Posterior vena cava (tissue), 2 donors: Measurements from ENCODE around the gene SF3B6. TPM values are rescaled to one million over a fixed set of nuclear protein-coding genes. Genes with fewer than 3 reads are reported as not detected.
"Not testable (repeated sequence)": the region's sequence is repeated elsewhere in the genome, so short reads cannot be mapped to it uniquely, and the experiment has no call there.

Experiments
- DNase-seq: peaks from one replicate; pipeline ENCODE4 v3.0.0-alpha.2; 2020; ENCODE audit warnings: low spot score
- intact Hi-C, 2 donors: fragments of 100-400 bp; cut with DNase I; formaldehyde crosslinking; loops; one replicate each; pipeline versions ENCODE4 v1.14.1 to v1.14.2; 2022 to 2023
- total RNA-seq, 2 donors: library from RNA; stranded (reverse); fragmentation: NEBNext Ultra II Directional; extraction: Animal tissue kit (Norgen Biotek cat#: 25700); gene quantifications; one replicate each; pipeline ENCODE4 v1.2.1, GENCODE V29; 2021
- donor health status: DM: yes; HTN: yes; CAD: no.
- donor health status: DM: yes; HTN: yes; CAD: no.

SF3B6 gene
- total RNA-seq, 2 donors from 2014 or later, result 59.3 to 66.7 TPM

GRCh38 chr2:24101992-24102391, 25.9 kb upstream of the SF3B6 start:
- DNase-seq, result no peak
- intact Hi-C loops, result no loop called here

DNA sequence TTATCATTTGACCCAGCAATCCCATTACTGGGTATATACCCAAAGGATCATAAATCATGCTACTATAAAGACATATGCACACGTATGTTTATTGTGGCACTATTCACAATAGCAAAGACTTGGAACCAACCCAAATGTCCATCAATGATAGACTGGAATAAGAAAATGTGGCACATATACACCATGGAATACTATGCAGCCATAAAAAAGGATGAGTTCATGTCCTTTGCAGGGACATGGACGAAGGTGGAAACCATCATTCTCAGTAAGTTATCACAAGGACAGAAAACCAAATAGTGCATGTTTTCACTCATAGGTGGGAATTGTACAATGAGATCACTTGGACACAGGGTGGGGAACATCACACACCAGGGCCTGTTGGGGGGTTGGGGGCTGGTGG, 24.6 kb upstream of the SF3B6 start:
- intact Hi-C loops, DNase-seq: not testable (repeated sequence)

GRCh38 chr2:24095171-24095677, 19.1 kb upstream of the SF3B6 start:
- DNase-seq, intact Hi-C loops: not testable (repeated sequence)

DNA sequence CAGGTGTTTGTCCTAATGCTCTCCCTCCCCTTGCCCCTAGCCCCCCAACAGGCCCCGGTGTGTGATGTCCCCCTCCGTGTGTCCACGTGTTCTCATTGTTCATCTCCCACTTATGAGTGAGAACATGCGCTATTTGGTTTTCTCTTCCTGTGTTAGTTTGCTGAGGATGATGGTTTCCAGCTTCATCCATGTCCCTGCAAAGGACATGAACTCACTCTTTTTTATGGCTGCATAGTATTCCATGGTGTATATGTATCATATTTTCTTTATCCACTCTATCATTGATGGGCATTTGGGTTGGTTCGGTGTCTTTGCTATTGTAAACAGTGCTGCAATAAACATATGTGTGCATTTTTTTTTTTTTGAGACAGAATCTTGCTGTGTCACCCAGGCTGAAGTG, 17.1 kb upstream of the SF3B6 start:
- DNase-seq, intact Hi-C loops: not testable (repeated sequence)

DNA sequence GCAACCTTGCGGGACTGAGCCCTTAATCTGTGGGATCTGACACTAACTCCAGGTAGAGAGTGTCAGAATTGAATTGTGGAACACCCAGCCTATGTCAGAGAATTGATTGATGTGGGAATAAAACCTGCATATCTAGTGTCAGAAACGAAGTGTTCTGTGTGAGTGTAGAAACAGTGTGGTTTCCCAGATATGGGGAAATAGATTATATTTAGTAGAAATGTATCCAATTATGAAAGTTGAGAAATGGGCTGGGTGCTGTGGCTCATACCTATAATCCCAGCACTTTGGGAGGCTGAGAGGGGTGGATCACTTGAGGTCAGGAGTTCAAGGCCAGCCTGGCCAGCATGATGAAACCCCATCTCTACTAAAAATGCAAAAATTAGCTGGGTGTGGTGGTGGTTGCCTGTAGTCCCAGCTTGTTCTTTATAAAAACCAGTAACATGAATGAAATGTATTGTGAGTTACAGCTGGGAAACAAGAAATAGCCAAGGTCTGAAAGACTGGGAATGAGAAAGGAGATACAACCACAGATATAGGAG, 12.8 kb upstream of the SF3B6 start:
- intact Hi-C loops, result loop anchor here in 1 of 2 donors (10.0 kb wide), 1 partner anchor 164 kb away; the partner anchor contains the start of gene ATAD2B
- no peak for DNase-seq

DNA sequence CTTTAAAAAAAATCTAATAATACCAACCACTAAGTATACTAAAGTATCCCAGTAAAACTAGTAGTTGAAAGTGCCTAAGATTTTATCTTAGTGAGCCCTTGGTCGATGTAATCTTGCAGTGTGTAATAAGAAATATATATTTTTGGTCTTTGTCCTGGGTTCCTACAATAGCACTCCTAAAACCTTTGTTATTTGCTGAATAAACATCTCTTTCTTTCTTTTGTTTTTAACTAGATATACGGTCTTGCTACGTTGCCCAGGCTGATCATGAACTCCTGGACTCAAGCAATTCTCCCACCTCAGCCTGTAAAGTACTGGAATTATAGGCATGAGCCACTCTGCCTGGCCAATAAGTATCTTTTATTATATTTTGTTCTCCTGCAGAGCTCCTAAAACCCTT, 10.9 kb upstream of the SF3B6 start:
- no peak for DNase-seq
- intact Hi-C loops, result loop anchor here in 1 of 2 donors (10.0 kb wide), 1 partner anchor 162 kb away; the partner anchor contains the start of gene ATAD2B

DNA sequence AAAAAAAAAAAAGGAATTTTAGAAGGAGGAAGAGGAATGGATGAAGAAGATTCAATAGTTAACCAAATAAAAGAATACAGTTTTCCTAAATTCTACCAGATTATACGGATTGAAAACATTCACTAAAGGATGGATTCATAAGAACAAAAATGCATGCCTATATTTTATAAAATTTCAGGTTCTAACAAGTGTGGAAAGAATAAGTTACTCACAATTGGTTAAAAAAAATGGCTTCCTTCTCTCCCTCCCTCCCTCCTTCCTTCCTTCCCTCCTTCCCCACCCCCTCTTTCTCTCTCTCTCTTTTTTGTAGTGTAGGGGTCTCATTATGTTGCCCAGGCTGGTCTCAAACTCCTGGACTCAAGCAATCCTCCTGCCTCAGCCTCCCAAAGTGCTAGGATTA, 10.1 kb upstream of the SF3B6 start:
- intact Hi-C loops, result loop anchor here in 1 of 2 donors (10.0 kb wide), 1 partner anchor 161 kb away; the partner anchor contains the start of gene ATAD2B
- no peak for DNase-seq

- intact Hi-C loops, result loop anchor here in 1 of 2 donors (10.0 kb wide), 1 partner anchor 160 kb away; the partner anchor contains the start of gene ATAD2B
- no peak for DNase-seq
Observed at GRCh38 chr2:24085200-24085489, 9.0 kb upstream of the SF3B6 start.

DNA sequence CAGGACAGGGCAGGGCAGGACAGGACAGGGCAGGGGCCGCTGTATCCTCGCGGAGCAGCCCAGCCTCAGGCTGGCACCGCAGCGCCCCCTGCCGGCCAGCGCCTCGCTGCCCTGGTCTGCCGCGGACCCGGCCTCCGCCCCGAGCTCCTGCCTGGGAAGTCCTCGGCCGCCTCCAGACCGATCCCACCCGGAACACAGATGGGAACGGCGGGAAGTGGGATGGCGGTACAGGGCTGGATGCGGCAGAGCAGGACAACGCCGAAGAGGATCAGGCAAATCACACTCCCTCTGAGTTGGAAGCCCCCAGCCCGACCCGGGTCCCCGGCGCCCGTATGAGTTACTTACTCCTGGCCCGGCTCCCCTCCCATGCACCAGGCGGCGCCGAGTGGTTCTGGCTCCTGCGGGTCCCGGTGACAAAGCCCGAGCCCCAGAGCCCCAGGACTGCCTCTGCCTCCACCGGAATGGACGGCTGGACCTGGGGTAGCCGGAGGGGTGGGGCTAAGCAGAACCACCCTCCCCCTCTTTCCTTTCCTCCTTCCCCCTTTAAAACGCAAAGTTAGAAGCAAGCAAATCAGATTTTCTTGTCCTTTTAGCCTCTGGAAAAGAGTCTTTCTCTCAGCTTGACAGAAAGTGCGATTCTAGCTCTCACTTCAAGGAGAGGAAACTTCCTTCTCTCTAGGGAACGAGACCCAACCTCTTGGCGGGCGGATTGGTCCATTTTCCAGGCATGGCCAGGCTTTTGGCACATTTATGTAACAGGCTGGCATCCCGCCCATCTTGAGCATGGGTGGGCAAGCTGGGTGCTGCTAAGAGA, 8.5 kb upstream of the SF3B6 start, which contains the start of gene TP53I3:
TSS of gene TP53I3 (minus strand) at position 449 of the 814 bp plus-strand sequence. CDS start 508 bp downstream, outside the sequence.
- intact Hi-C loops, result loop anchor here in 1 of 2 donors (10.0 kb wide), 1 partner anchor 160 kb away; the partner anchor contains the start of gene ATAD2B
- peak; percentile 97 for DNase-seq

DNA sequence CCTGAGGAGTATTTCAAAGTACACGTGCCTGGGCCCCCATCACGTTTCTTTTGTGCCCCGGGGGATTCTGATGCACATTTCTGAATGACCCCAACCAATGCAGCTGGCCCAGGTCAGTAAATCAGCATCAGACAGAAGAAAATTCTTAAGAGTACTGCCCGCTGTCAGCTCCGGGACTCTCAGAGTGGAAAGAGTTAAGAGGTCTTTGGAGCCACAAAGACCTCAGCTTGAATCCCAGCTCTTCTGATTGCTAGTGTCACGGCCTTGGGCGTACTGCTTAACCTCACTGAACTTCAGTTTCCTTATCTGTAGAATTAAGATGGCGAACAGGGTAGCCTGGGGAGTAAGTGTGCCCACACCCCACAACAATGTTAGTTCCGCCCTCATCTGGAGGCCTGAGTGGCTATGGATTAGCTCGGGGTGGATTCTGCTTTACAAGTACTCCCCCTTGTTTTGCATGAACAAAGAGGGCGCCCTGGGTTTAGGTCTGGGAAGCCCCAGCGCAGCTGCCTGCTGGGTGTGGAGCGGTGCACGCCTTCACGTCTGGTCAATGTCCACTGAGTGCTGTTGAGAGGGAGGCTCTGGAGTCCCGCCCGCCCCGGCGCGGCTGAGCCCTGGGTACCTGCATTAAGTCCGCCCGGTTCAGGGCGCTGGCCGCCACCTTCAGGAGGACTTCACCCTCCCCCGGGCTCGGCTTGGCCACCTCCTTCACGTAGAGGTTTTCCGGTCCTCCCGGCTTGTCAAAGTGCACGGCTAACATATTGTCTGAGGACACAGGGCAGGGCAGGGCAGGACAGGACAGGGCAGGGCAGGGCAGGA, 7.7 kb upstream of the SF3B6 start:
- intact Hi-C loops, result loop anchor here in 1 of 2 donors (10.0 kb wide), 1 partner anchor 159 kb away; the partner anchor contains the start of gene ATAD2B
- no peak for DNase-seq

DNA sequence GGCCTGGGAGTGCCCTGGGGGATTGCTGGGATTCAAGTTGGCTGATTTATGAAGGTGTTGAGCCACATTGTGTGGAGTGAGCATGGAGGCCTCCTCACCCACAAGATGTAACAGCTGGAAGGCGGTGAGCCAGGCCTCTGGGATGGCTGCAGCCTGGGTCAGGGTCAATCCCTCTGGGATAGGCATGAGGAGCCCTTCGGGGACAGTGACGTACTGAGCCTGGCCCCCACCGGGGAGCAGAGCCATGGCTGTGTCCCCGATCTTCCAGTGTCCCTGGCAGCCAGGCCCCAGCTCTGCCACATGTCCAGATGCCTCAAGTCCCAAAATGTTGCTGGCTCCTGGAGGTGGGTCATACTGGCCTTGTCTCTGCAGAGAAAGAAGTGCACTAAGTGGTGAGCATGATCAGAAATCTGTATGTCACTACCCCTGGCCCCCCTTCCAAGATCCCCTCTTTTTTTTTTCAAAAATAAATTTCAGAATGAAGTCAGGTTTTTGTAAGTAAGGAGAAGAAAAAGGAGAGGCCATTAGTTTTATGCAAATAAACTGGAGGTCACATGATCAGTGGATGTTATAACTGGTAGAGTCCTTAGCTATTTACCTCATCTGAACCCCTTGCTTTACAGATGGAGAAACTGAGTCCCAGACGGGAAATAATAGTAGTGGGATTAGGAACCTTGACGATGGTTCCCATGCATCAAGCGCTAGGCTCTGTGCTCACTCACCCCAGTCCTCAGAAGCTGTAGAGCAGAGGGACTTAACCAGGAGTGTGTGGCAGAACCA, 6.9 kb upstream of the SF3B6 start:
- intact Hi-C loops, result loop anchor here in 1 of 2 donors (10.0 kb wide), 1 partner anchor 158 kb away; the partner anchor contains the start of gene ATAD2B
- no peak for DNase-seq

DNA sequence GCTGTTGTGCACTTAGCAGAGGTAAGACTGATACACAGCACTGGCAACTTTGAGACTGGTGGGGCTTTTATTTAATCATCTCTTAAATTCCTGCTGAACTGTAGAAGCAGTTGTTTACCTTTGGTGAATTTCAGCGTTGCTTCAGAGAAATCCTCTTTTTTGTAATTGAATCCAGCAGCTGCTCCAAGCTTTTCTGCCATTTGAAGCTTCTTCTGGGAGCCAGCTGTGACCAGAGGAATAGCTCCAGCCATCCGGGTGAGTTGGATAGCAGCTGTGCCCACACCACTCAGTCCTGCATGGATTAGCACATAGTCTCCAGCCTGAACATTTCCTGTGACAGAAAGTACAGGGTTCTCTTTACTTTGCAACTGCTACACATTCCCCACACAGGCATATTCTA, 4.6 kb upstream of the SF3B6 start:
- DNase-seq, result no peak
- intact Hi-C loops, result loop anchor here in 1 of 2 donors (10.0 kb wide), 1 partner anchor 156 kb away; the partner anchor contains the start of gene ATAD2B

- intact Hi-C loops, result no loop called here
Observed at GRCh38 chr2:24077879-24078278, 1.8 kb upstream of the SF3B6 start.

GRCh38 chr2:24077535-24077877, 1.4 kb upstream of the SF3B6 start:
- intact Hi-C loops, result no loop called here

More at GRCh38 chr2:24077879-24078278, 1.8 kb upstream of the SF3B6 start:
- DNase-seq, result no peak

DNA sequence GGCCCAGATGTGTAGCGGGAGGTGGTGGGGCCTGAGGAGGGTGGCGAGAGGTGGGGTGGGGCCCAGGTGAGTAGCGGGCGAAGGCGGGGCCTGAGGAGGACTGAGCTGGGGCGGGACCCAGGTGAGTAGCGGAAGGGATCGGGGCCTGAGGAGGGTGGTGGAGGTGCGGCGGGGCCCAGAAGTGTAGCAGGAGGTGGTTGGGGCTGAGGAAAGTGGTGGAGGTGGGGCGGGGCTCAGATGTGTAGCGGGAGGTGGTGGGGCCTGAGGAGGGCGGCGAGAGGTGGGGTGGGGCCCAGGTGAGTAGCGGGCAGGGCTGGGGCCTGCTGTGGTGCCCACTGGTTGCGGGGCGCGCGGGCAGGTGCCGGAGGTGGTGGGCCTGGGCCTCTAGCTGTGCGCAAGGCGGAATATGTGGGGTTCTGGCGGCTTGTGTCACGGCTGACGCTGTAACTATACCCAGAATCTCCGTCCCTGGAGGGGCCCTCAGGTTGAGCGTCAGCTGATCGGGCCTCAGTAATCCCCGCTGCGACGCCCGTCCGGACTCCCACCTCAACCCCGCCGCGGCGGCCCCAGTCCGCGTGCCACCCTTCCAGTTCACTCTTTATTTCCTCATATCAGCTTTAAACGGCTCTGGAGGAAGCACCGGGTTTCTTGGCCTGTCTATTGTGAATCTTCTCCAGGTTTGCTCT, 866 bp upstream of the SF3B6 start:
- intact Hi-C loops, result no loop called here
- DNase-seq, result peak; percentile 85

More at GRCh38 chr2:24077535-24077877, 1.4 kb upstream of the SF3B6 start:
- DNase-seq, result no peak

DNA sequence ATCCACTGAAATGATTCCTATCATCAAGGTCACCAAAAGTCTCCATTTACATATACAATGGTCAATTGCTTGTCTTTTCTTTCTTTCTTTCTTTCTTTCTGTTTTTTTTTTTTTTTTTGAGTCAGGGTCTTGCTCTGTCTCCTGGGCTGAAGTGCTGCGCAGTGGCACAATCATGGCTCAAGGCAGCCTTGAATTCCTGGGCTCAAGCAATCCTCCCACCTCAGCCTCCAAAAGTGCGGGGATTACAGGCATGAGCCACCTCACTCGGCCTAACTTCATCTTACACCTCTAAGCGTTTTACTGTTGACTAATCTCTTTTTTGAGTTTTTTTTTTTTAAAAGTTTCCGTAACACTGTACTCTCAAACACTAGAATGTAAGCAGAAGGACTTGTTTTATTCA, 867 bp downstream of the SF3B6 start:
- intact Hi-C loops, result no loop called here
- no peak for DNase-seq

DNA sequence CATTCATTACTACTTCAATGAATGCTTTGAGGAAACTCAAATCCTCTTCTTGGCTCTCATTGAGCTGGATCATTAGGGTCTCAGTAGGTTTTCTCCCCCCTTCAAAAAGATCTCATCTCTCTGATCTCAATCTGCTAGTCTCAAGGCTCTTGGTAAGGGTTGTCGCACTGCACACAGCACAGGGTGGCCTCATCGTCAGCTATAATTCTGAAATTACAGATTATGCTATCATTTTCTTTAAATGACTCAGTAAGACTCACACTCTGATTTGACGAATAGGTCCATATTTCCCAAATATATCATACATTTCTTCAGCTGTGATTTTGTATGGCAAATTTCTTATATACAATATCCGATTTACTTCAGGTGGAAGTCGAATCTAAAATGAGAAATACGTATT, 2.3 kb downstream of the SF3B6 start:
- DNase-seq, result no peak
- intact Hi-C loops, result no loop called here

- intact Hi-C loops, result no loop called here
- DNase-seq, result no peak
Observed at GRCh38 chr2:24072259-24072658, 3.9 kb downstream of the SF3B6 start.
